ENCODE data around the gene CDK18.
A peak's percentile ranks its signal among the peaks of the same experiment; 100 is the strongest.

Gene CDK18

DNA sequence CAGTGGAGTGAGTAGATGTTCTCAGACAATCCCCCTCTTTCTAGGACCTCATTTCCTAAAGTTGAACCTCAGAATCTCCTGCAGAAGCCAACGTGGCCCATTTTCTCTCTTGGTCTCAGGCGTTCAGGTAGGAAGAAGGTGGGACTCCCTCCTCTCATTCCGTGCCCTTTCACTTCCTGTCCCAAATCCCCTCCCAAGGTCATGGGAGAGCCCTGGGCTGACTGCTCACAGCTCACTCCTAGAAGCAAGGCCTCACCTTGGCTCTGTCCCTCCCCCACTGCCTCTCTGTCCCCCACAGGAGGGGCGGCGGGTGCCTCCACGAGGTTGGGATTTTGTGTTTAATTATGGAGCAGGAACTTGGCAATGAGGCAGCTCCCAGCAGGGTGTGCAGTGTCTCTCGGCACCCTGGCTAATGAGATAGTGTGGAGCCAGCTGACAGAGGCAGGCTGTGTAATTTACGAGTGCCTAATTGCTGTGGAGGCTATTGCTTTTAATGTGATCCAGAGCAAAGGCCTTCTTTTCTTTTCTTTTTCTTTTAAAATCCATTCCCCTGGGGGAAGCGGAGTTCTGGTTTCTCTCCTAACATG lies 9.1 kb upstream of the CDK18 start:
- Histone ChIP-seq H3K4me1 (ENCODE audit: control insufficient read depth in 1 of 2, insufficient read depth in 2 of 2, low read length in 2 of 2) (peaks cover 9 to 22% of the 10 kb centered on the region in 2 donors), H3K9me3 (ENCODE audit: control insufficient read depth in 1 of 2, low read length in 2 of 2) (no peaks in the 10 kb centered on the region), H3K27me3 (ENCODE audit: low read depth, low read length) (no peaks in the 10 kb centered on the region), H3K27ac (ENCODE audit: low read length) (no peak overlapping the region), H3K4me3 (ENCODE audit: low read depth in 1 of 2, low read length in 2 of 2) (no peak overlapping the region), H3K36me3 (ENCODE audit: control insufficient read depth in 1 of 2, insufficient read depth in 2 of 2, low read length in 2 of 2) (no peaks in the 10 kb centered on the region)

DNA sequence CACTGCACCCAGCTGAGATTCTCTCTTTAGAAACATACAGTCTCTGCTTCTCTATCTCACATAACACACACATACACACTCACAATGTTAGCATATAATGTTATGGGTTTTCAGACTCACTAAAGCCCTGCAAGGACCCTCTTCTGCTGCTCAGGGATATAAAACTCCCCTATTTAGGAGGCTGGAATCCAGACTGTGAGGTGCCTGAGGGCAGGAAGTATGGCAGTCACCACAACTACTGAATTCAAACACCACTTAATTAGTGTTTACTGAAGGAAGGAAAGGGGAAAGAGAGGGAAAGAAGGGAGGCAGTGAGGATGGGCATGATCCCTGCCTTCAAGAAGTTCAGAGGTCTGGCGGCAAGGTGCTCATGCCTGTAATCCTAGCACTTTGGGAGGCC lies 7.8 kb upstream of the CDK18 start:
- H3K36me3 ChIP-seq (ENCODE audit: control insufficient read depth in 1 of 2, insufficient read depth in 2 of 2, low read length in 2 of 2): no peaks in the 10 kb centered on the region
- H3K27ac ChIP-seq (ENCODE audit: low read length): no peak overlapping the region
- H3K27me3 ChIP-seq (ENCODE audit: low read depth, low read length): no peaks in the 10 kb centered on the region
- no peak overlapping the region for H3K4me3 ChIP-seq (ENCODE audit: low read depth in 1 of 2, low read length in 2 of 2)
- peaks cover 9 to 22% of the 10 kb centered on the region in 2 donors for H3K4me1 ChIP-seq (ENCODE audit: control insufficient read depth in 1 of 2, insufficient read depth in 2 of 2, low read length in 2 of 2)
- H3K9me3 ChIP-seq (ENCODE audit: control insufficient read depth in 1 of 2, low read length in 2 of 2): no peaks in the 10 kb centered on the region

DNA sequence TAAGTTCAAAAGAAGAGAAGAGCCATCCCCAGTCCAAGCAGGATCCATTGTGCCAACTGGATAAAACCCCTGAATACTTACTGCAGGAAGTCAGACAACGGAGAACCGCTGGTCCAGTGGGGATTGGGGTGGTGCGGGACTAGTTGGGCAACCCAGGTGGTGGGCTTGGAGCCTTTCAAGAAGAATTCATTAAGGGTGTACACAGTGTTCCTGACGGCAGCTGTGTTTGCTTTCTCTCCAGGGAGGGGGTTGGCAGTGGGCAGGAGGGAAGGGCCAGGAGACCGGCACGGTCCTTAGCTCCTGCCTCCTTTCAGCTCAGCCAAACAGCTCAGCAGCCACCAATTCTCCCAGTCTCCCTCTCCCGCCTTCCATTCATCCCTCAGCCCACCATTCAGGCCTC lies 7.1 kb upstream of the CDK18 start:
- peaks cover 9 to 17% of the 10 kb centered on the region in 2 donors for H3K4me1 ChIP-seq (ENCODE audit: control insufficient read depth in 1 of 2, insufficient read depth in 2 of 2, low read length in 2 of 2)
- no peak overlapping the region for H3K4me3 ChIP-seq (ENCODE audit: low read depth in 1 of 2, low read length in 2 of 2)
- H3K36me3 ChIP-seq (ENCODE audit: control insufficient read depth in 1 of 2, insufficient read depth in 2 of 2, low read length in 2 of 2): no peaks in the 10 kb centered on the region
- H3K27ac ChIP-seq (ENCODE audit: low read length): no peak overlapping the region
- H3K27me3 ChIP-seq (ENCODE audit: low read depth, low read length): no peaks in the 10 kb centered on the region
- H3K9me3 ChIP-seq (ENCODE audit: control insufficient read depth in 1 of 2, low read length in 2 of 2): no peaks in the 10 kb centered on the region

DNA sequence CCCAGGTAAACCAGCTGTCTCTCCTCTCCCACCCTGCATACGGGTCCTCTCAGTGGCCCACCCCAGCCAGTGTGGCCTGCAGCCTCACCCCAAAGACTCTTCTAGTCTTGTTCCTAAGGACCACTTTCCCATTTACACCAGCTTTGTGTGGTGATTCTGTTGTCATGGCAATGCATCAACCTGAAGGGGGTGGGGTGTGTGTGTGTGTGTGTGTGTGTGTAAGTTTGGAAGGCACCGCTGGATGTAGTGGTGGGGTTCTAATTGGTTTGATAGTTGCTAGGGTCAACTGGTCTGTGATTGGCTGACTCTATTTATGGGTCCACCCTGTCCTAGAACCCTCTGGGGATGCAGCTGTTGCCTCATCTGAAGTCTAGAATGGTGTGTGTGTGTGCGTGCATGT lies 4.7 kb upstream of the CDK18 start:
- Histone ChIP-seq H3K27ac (ENCODE audit: low read length) (no peak overlapping the region), H3K27me3 (ENCODE audit: low read depth, low read length) (no peaks in the 10 kb centered on the region)

DNA sequence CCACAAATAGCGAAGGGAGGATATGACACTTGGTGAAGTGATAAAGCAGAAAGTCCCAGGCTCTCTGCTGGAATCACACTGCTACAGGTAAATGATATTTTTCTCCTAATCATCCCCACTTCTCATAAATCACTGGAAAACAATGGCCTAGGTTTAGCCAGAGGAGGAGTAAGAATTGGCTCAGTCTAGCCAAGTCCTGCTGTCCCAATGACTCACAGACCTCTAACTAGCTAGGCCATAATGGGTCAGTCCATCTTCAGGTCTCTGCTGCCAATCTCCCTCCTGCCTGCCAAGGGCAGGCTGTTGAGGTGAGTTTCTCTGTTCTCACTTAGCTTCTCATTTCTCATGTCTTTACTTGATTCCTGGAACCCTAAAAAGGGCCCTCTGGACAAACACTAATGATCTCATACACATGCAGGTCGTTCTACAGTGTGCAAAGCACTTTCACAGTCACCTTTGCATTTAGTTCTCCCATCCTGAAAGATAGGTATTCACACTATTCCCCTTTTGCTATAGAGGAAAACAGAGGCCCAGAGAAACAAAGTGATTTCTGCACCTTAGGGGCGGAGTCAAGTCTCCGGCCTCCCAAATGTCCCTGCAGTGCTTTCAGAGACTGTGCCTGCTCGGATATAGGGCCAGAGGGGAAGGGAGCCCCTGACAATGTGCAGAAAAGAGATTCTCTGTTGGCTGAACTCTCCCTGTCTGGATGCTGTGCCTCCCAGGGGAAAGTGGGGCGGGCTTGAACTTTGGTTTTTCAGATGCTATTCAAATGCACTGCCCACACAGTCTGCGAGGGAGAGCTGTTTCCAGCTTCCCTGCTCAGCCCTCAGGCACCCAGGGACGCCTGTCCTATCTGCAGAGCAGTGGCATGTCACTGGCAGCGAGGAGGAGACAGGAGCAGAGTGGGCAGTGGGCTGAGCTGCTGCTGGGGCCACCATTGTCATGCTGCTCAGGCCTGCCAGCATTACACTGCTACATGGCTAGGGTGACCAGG lies 3.9 kb upstream of the CDK18 start:
- H3K36me3 ChIP-seq (ENCODE audit: control insufficient read depth in 1 of 2, insufficient read depth in 2 of 2, low read length in 2 of 2): no peaks in the 10 kb centered on the region
- no peaks in the 10 kb centered on the region for H3K27me3 ChIP-seq (ENCODE audit: low read depth, low read length)
- H3K27ac ChIP-seq (ENCODE audit: low read length): no peak overlapping the region
- H3K4me1 ChIP-seq (ENCODE audit: control insufficient read depth in 1 of 2, insufficient read depth in 2 of 2, low read length in 2 of 2): peaks cover 8 to 16% of the 10 kb centered on the region in 2 donors
- H3K4me3 ChIP-seq (ENCODE audit: low read depth in 1 of 2, low read length in 2 of 2): no peak overlapping the region
- no peaks in the 10 kb centered on the region for H3K9me3 ChIP-seq (ENCODE audit: control insufficient read depth in 1 of 2, low read length in 2 of 2)

More for the DNA sequence above, 4.7 kb upstream of the CDK18 start:
- H3K4me3 ChIP-seq (ENCODE audit: low read depth in 1 of 2, low read length in 2 of 2): no peak overlapping the region
- H3K4me1 ChIP-seq (ENCODE audit: control insufficient read depth in 1 of 2, insufficient read depth in 2 of 2, low read length in 2 of 2): peaks cover 8 to 14% of the 10 kb centered on the region in 2 donors
- no peaks in the 10 kb centered on the region for H3K36me3 ChIP-seq (ENCODE audit: control insufficient read depth in 1 of 2, insufficient read depth in 2 of 2, low read length in 2 of 2)
- H3K9me3 ChIP-seq (ENCODE audit: control insufficient read depth in 1 of 2, low read length in 2 of 2): no peaks in the 10 kb centered on the region

- Histone ChIP-seq H3K4me3 (ENCODE audit: low read depth in 1 of 2, low read length in 2 of 2) (no peak overlapping the region), H3K27ac (ENCODE audit: low read length) (no peak overlapping the region), H3K4me1 (ENCODE audit: control insufficient read depth in 1 of 2, insufficient read depth in 2 of 2, low read length in 2 of 2) (peaks cover 5 to 19% of the 10 kb centered on the region in 2 donors), H3K27me3 (ENCODE audit: low read depth, low read length) (no peaks in the 10 kb centered on the region), H3K9me3 (ENCODE audit: control insufficient read depth in 1 of 2, low read length in 2 of 2) (no peaks in the 10 kb centered on the region), H3K36me3 (ENCODE audit: control insufficient read depth in 1 of 2, insufficient read depth in 2 of 2, low read length in 2 of 2) (no peaks in the 10 kb centered on the region)
Measured at GRCh38 chr1:205502111-205502810, 2.2 kb upstream of the CDK18 start.

DNA sequence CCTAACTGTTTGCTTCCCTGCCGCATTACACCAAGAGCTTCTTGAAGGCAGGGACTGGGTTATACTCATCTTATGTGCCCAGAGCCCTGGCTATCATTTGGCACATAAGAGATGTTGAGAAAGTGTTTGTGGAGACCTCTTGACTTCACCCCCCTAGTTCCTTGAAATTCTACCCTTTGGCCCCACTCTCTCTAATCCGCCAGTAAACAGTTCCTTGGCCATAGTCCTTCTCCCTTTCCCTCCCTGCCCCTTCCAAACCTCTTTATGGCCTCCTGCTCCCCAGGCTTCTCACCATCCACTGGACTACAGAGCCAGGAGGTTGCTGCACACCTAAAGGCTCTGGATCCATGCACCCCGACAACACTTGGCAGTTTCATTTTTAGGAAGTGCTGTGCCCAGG lies 1.5 kb upstream of the CDK18 start:
- H3K9me3 ChIP-seq (ENCODE audit: control insufficient read depth in 1 of 2, low read length in 2 of 2): no peaks in the 10 kb centered on the region
- no peaks in the 10 kb centered on the region for H3K27me3 ChIP-seq (ENCODE audit: low read depth, low read length)
- peaks cover 5 to 19% of the 10 kb centered on the region in 2 donors for H3K4me1 ChIP-seq (ENCODE audit: control insufficient read depth in 1 of 2, insufficient read depth in 2 of 2, low read length in 2 of 2)
- no peak overlapping the region for H3K27ac ChIP-seq (ENCODE audit: low read length)
- H3K4me3 ChIP-seq (ENCODE audit: low read depth in 1 of 2, low read length in 2 of 2): no peak overlapping the region
- H3K36me3 ChIP-seq (ENCODE audit: control insufficient read depth in 1 of 2, insufficient read depth in 2 of 2, low read length in 2 of 2): no peaks in the 10 kb centered on the region

DNA sequence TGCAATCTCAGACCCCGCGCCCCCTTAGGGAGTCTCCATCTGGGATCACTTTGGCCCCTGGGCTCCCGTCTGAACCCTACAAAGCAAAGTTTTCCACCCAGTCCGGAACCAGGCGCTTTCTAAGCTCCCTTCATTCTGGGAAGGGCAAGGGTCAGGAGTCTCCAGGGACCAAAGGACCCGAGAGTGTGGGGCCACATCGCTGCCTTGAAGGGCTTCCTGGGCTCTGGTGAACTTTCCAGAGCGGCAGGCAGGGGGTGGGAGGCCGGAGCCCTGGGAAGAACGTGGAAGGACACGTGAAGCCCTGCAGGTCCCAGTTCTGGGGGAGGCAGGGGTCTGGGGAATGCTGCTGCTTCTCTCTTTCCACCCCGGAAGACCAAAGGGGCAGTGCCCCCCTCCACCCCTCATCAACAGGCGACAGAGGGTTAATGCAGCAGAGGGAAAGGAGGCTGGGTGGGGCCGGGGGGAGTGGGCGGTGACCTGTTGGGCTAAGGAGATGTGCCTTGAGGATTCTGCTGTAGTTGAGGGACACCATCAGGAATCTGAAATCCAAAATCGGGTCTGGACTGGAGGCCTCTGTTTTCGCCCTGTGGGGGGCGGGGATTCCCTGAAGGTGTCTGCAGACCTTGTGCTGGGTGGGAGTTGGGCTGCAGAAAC lies 734 bp downstream of the CDK18 start:
- peak overlapping the region; percentile 78 to 88 for H3K4me3 ChIP-seq (ENCODE audit: low read depth in 1 of 2, low read length in 2 of 2)
- H3K4me1 ChIP-seq (ENCODE audit: control insufficient read depth in 1 of 2, insufficient read depth in 2 of 2, low read length in 2 of 2): peaks cover 5 to 23% of the 10 kb centered on the region in 2 donors
- H3K9me3 ChIP-seq (ENCODE audit: control insufficient read depth in 1 of 2, low read length in 2 of 2): no peaks in the 10 kb centered on the region
- peak overlapping the region; percentile 51 for H3K27ac ChIP-seq (ENCODE audit: low read length)
- H3K27me3 ChIP-seq (ENCODE audit: low read depth, low read length): no peaks in the 10 kb centered on the region
- no peaks in the 10 kb centered on the region for H3K36me3 ChIP-seq (ENCODE audit: control insufficient read depth in 1 of 2, insufficient read depth in 2 of 2, low read length in 2 of 2)

GRCh38 chr1:205505791-205506190 lies 1.3 kb downstream of the CDK18 start:
- Histone ChIP-seq H3K9me3 (ENCODE audit: control insufficient read depth in 1 of 2, low read length in 2 of 2) (no peaks in the 10 kb centered on the region), H3K4me3 (ENCODE audit: low read depth in 1 of 2, low read length in 2 of 2) (peak overlapping the region; percentile 78 to 88), H3K4me1 (ENCODE audit: control insufficient read depth in 1 of 2, insufficient read depth in 2 of 2, low read length in 2 of 2) (peaks cover 5 to 23% of the 10 kb centered on the region in 2 donors), H3K27me3 (ENCODE audit: low read depth, low read length) (no peaks in the 10 kb centered on the region), H3K36me3 (ENCODE audit: control insufficient read depth in 1 of 2, insufficient read depth in 2 of 2, low read length in 2 of 2) (no peaks in the 10 kb centered on the region), H3K27ac (ENCODE audit: low read length) (no peak overlapping the region)

DNA sequence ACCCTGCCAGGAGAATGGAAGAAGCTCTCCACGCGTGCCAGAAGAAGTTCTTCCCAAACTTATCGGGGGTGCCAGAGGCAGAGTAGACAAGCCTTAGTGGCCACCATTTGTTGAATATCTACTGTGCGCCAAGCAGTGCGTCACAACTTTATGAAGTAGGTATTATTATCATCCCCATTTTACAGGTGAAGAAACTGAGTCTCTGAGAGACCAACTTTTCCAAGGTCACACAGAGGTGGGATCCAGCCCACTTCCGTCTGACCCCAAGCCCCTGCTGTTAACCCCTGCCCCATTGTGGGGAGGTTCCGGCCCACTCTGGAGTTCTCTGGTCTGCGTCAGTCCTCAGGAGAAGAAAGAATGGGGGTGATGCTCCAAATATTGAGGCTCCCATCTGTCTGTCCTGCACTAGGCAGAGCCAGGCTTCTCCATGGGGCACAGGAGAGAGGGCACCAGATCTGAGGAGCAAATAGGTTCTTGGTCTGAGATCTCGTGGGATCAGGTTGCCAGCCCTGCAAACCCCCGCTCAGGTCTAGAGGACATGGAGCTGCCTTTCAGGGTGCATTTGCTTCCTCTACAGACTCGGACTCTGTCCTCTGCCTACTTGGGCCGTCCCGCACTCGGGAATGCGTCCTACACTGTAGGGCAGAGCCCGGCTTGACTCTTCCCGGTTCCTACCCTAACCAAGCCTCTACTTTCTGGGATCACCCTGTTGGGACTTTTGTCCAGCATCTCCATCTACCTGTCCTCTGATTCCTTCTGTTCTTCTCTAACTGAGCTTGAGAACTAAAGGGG lies 2.1 kb downstream of the CDK18 start:
- H3K4me3 ChIP-seq (ENCODE audit: low read depth in 1 of 2, low read length in 2 of 2): no peak overlapping the region

More for the DNA sequence above, 2.1 kb downstream of the CDK18 start:
- H3K4me1 ChIP-seq (ENCODE audit: control insufficient read depth in 1 of 2, insufficient read depth in 2 of 2, low read length in 2 of 2): peaks cover 5 to 23% of the 10 kb centered on the region in 2 donors
- no peak overlapping the region for H3K27ac ChIP-seq (ENCODE audit: low read length)
- H3K27me3 ChIP-seq (ENCODE audit: low read depth, low read length): no peaks in the 10 kb centered on the region
- H3K36me3 ChIP-seq (ENCODE audit: control insufficient read depth in 1 of 2, insufficient read depth in 2 of 2, low read length in 2 of 2): no peaks in the 10 kb centered on the region
- H3K9me3 ChIP-seq (ENCODE audit: control insufficient read depth in 1 of 2, low read length in 2 of 2): no peaks in the 10 kb centered on the region
